Spleen (tissue), 7 donors: ENCODE data around the gene RENBP.

Source experiments
- CTCF ChIP-seq, 11 experiments: fragments of 200-600 bp in 7 of 11; fragments of 450-650 bp in 4 of 11; sonication (generic) in 4 of 11; IDR thresholded peaks in 8 of 11; conservative IDR thresholded peaks in 3 of 11; 1 replicate in 7 of 11; 2 replicates in 4 of 11; pipeline versions ENCODE4 v1.4.0 to v1.8.0; 2016 to 2021; ENCODE audit warnings: antibody characterized with exemption in 11 of 11, inconsistent platforms in 4 of 11, mild to moderate bottlenecking in 1 of 11
- POLR2AphosphoS5 ChIP-seq, 3 donors: sonication (generic); formaldehyde crosslinking; IDR thresholded peaks; one replicate each; pipeline ENCODE4 v1.5.1; 2017; ENCODE audit warnings: antibody characterized with exemption in 3 of 3
- donor health status: DM: no; HTN: no; CAD: no; lungs with moderate emphysema.
- donor health status: DM: no; HTN: no; CAD: no.
- donor health status: DM: no; HTN: no; CAD: no.

- TF ChIP-seq CTCF (IDR thresholded peaks at IDR 0.05 in 8 of 11, conservative IDR thresholded peaks at IDR 0.05 in 3 of 11) (no peak), POLR2AphosphoS5 (IDR thresholded peaks at IDR 0.05) (no peak)
Measured at GRCh38 chrX:153917869-153918268, 26.6 kb downstream of the RENBP start.
